OCI-LY3 (cell line): Measurements from ENCODE around the gene SYNPO2.

Source experiments
- H2AFZ ChIP-seq: fragments of 200-600, 300-600 bp; shearing (Covaris generic); 2 replicates; pipeline ENCODE4 v1.6.0; 2014; ENCODE audit warnings: antibody characterized with exemption, low read depth, low read length
- H3K27ac ChIP-seq: fragments of 200-600, 300-600 bp; sonication (generic); 2 replicates; pipeline ENCODE4 v1.5.1; 2014; ENCODE audit warnings: mild to moderate bottlenecking, low read length, moderate library complexity, mixed read lengths
- H3K27me3 ChIP-seq: fragments of 200-600, 300-600 bp; sonication (generic); 2 replicates; pipeline ENCODE4 v1.6.1; 2014; ENCODE audit warnings: low read depth, low read length, mixed read lengths
- H3K36me3 ChIP-seq: fragments of 200-600, 300-600 bp; sonication (generic); replicated peaks from 2 replicates; pipeline ENCODE3; 2014; ENCODE audit warnings: low read depth, low read length, mixed read lengths
- H3K4me1 ChIP-seq: fragments of 300-600, 200-600 bp; sonication (generic); 2 replicates; pipeline ENCODE4 v1.6.1; 2014; ENCODE audit warnings: low read length, mixed read lengths
- H3K4me2 ChIP-seq: fragments of 200-600, 300-600 bp; sonication (generic); 2 replicates; pipeline ENCODE4 v1.6.1; 2014; ENCODE audit warnings: low read length, mixed read lengths
- H3K4me3 ChIP-seq: fragments of 300-600, 200-600 bp; sonication (generic); 2 replicates; pipeline ENCODE4 v1.5.1; 2014; ENCODE audit warnings: antibody characterized with exemption, mild to moderate bottlenecking, low read length, moderate library complexity
- H3K79me2 ChIP-seq: fragments of 300-600, 200-600 bp; shearing (Covaris generic); 2 replicates; pipeline ENCODE4 v1.6.1; 2014; ENCODE audit warnings: mild to moderate bottlenecking, low read length, mixed read lengths
- H3K9ac ChIP-seq: fragments of 300-600, 200-600 bp; shearing (Covaris generic); 2 replicates; pipeline ENCODE4 v1.6.0; 2014; ENCODE audit warnings: mild to moderate bottlenecking, low read length, moderate library complexity
- H3K9me3 ChIP-seq: fragments of 200-600, 300-600 bp; shearing (Covaris generic); 2 replicates; pipeline ENCODE4 v1.6.1; 2014; ENCODE audit warnings: low read length, mixed read lengths; ENCODE audit not compliant: insufficient read depth
- H4K20me1 ChIP-seq: fragments of 200-600, 300-600 bp; sonication (generic); 2 replicates; pipeline ENCODE4 v1.6.1; 2016; ENCODE audit warnings: low read length, mixed read lengths; ENCODE audit not compliant: insufficient read depth
- EZH2phosphoT487 ChIP-seq: fragments of 200-600 bp; shearing (Covaris generic); IDR thresholded peaks from 2 replicates; pipeline ENCODE4 v1.6.1; 2018; ENCODE audit warnings: antibody characterized with exemption, mixed run types, low read depth
- TF ChIP-seq, protein P1 (sequence below): fragments of 200-600, 300-600 bp; sonication (generic); IDR thresholded peaks from 2 replicates; pipeline ENCODE4 v1.5.1; 2014; ENCODE audit warnings: antibody characterized with exemption, low read length, low read depth

The SYNPO2 gene

DNA sequence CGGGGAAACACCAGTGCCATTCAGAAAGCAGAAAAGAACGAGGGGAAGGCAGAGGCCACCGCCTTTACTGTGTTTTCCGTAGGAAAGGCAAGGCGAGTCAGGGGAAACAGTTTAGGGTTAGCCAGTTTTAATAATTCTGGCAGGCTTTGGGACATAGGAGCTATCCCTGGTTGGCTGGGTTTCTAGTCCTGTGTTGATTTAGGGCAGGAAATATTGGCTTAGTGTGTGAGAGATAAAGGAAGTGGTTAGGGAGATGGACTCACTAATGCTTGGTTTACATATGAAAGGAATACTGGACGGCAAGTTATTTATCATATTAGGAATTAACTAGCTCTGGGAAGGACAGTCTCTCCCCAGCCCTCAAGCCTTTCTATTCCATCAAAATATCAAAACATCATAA, 53.1 kb downstream of the SYNPO2 start:
- H3K4me1 ChIP-seq, result no peaks in the 10 kb centered on the region
- H3K4me2 ChIP-seq, result no peak overlapping the region
- no peak overlapping the region for H3K9ac ChIP-seq
- H3K36me3 ChIP-seq, result no peaks in the 10 kb centered on the region
- no peaks in the 10 kb centered on the region for H3K79me2 ChIP-seq
- H3K27me3 ChIP-seq, result peaks cover 16% of the 10 kb centered on the region
- no peaks in the 10 kb centered on the region for H3K9me3 ChIP-seq
- H4K20me1 ChIP-seq, result no peaks in the 10 kb centered on the region
- H3K27ac ChIP-seq, result no peak overlapping the region
- TF ChIP-seq, protein P1, sequence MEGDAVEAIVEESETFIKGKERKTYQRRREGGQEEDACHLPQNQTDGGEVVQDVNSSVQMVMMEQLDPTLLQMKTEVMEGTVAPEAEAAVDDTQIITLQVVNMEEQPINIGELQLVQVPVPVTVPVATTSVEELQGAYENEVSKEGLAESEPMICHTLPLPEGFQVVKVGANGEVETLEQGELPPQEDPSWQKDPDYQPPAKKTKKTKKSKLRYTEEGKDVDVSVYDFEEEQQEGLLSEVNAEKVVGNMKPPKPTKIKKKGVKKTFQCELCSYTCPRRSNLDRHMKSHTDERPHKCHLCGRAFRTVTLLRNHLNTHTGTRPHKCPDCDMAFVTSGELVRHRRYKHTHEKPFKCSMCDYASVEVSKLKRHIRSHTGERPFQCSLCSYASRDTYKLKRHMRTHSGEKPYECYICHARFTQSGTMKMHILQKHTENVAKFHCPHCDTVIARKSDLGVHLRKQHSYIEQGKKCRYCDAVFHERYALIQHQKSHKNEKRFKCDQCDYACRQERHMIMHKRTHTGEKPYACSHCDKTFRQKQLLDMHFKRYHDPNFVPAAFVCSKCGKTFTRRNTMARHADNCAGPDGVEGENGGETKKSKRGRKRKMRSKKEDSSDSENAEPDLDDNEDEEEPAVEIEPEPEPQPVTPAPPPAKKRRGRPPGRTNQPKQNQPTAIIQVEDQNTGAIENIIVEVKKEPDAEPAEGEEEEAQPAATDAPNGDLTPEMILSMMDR, result no peak
- no peak for TF ChIP-seq EZH2phosphoT487
- no peak overlapping the region for H3K4me3 ChIP-seq
- no peak overlapping the region for H2AFZ ChIP-seq

DNA sequence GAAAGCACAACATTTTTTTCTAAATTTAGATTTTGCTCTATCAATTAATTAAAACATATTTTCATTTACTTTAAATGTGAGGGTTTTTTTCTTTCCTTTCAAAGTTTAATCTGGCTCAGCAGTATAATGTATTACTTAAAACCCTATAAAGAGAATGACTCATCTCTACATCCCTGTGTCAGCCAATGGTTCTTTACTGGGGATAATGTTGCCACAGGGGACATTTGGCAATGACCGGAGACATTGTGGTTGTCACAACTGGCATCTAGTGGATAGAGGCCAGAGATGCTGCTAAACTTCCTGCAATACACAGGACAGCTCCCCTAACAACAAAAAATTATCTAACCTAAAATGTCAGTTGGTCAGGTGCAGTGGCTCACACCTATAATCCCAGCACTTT, 53.8 kb downstream of the SYNPO2 start:
- Histone ChIP-seq H3K36me3 (no peaks in the 10 kb centered on the region), H4K20me1 (no peaks in the 10 kb centered on the region), H3K9ac (no peak overlapping the region), H3K27me3 (peaks cover 16% of the 10 kb centered on the region), H3K79me2 (no peaks in the 10 kb centered on the region), H2AFZ (no peak overlapping the region), H3K9me3 (no peaks in the 10 kb centered on the region), H3K4me2 (no peak overlapping the region), H3K4me3 (no peak overlapping the region), H3K27ac (no peak overlapping the region), H3K4me1 (no peaks in the 10 kb centered on the region)
- TF ChIP-seq, protein P1, result no peak
- no peak for TF ChIP-seq EZH2phosphoT487

DNA sequence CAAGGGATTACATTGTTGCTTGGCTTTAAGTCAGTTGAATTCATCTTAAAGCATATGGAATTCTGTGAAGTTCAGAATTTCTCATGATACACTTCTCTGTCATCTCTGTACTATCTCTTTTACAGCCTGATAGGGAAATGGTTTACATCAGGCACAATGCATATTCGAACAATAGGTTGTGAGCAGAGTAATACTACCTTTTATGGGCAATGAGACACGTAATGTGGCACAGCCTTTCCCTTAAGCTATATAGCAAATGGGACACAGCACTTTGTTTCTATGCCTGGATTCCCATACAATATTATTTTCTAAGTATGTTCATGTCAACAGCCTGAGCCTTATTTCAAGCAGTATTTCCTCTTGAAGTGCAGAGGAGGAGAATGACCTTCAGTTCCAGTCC, 58.4 kb downstream of the SYNPO2 start:
- H3K4me2 ChIP-seq, result no peak overlapping the region
- no peak overlapping the region for H3K9ac ChIP-seq
- peaks cover 3% of the 10 kb centered on the region; the same call in 1 of the 2 replicates for H3K27me3 ChIP-seq
- H2AFZ ChIP-seq, result no peak overlapping the region
- H3K4me1 ChIP-seq, result no peaks in the 10 kb centered on the region
- no peak for TF ChIP-seq EZH2phosphoT487
- TF ChIP-seq, protein P1, result no peak
- no peaks in the 10 kb centered on the region for H3K36me3 ChIP-seq
- no peak overlapping the region for H3K4me3 ChIP-seq
- H4K20me1 ChIP-seq, result no peaks in the 10 kb centered on the region
- H3K79me2 ChIP-seq, result no peaks in the 10 kb centered on the region
- H3K27ac ChIP-seq, result no peak overlapping the region
- no peaks in the 10 kb centered on the region for H3K9me3 ChIP-seq

DNA sequence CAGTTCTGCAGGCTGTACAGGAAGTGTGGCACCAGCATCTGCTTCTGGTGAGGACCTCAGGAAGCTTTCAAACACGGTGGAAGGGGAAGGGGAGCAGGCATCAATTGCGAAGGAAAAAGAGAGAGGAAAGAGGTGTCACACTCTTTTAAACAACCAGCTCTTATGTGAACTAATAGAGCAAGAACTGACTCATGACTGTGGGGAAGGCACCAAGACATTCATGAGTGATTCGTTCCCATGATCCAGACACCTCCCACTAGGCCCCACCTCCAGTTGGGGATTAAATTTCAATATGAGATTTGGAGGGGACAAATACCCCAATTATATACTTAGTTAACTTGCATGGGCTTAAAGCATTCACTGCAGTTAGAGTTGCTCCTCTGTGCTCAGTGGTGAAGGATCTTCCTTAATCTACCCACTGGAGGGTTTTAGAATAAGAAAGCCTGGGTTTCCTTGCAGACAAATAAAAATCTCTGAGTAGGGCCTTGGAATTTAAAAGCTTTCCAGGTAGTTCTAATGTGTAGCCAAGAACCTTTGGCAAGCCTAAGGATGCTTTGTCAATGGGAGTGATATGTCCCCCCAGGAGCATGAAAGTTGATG, 60.0 kb downstream of the SYNPO2 start:
- Histone ChIP-seq H3K79me2 (no peaks in the 10 kb centered on the region), H3K4me1 (peaks cover 1% of the 10 kb centered on the region), H3K9me3 (no peaks in the 10 kb centered on the region), H3K36me3 (no peaks in the 10 kb centered on the region), H3K9ac (no peak overlapping the region), H3K4me2 (no peak overlapping the region), H4K20me1 (no peaks in the 10 kb centered on the region), H3K27me3 (no peaks in the 10 kb centered on the region; the same call in 1 of the 2 replicates), H3K27ac (no peak overlapping the region), H3K4me3 (no peak overlapping the region), H2AFZ (no peak overlapping the region)
- TF ChIP-seq, protein P1, result no peak
- TF ChIP-seq EZH2phosphoT487, result no peak
